Measurements from ENCODE around the gene VPS41.

Gene VPS41

GRCh38 chr7:38694326-38694725 lies 214.7 kb downstream of the VPS41 start:
- DNase-seq (ENCODE audit: extremely low spot score) = peak; percentile 23
- TF ChIP-seq CTCF (IDR thresholded peaks at IDR 0.05; ENCODE audit: control extremely low read depth, extremely low read depth, low read depth, missing control alignments) = no peak
- POLR2A ChIA-PET = no interaction called here
- CTCF ChIA-PET = no interaction called here

- TF ChIP-seq CTCF (IDR thresholded peaks at IDR 0.05; ENCODE audit: control extremely low read depth, extremely low read depth, low read depth, missing control alignments) = no peak
- CTCF ChIA-PET = no interaction called here
Measured at GRCh38 chr7:38686888-38687287, 222.1 kb downstream of the VPS41 start.

GRCh38 chr7:38685851-38686250 lies 223.1 kb downstream of the VPS41 start:
- no peak for DNase-seq (ENCODE audit: extremely low spot score)
- CTCF ChIA-PET = no interaction called here
- TF ChIP-seq CTCF (IDR thresholded peaks at IDR 0.05; ENCODE audit: control extremely low read depth, extremely low read depth, low read depth, missing control alignments) = no peak
- POLR2A ChIA-PET = no interaction called here

More at GRCh38 chr7:38686888-38687287, 222.1 kb downstream of the VPS41 start:
- DNase-seq (ENCODE audit: extremely low spot score) = no peak
- POLR2A ChIA-PET = no interaction called here

GRCh38 chr7:38682606-38683005 lies 226.4 kb downstream of the VPS41 start:
- ChIA-PET POLR2A (no interaction called here), CTCF (interaction anchor here (1.1 to 1.2 kb wide), 2 partner anchors 13 to 23 kb away, joined by 3 to 4 read pairs; no protein-coding TSS in a partner anchor)
- no peak for TF ChIP-seq CTCF (IDR thresholded peaks at IDR 0.05; ENCODE audit: control extremely low read depth, extremely low read depth, low read depth, missing control alignments)
- no peak for DNase-seq (ENCODE audit: extremely low spot score)

- no peak for TF ChIP-seq CTCF (IDR thresholded peaks at IDR 0.05; ENCODE audit: control extremely low read depth, extremely low read depth, low read depth, missing control alignments)
- ChIA-PET POLR2A (no interaction called here), CTCF (interaction anchor here (1.1 kb wide), 1 partner anchor 12 kb away, joined by 3 read pairs; no protein-coding TSS in a partner anchor)
- DNase-seq (ENCODE audit: extremely low spot score) = no peak
Measured at GRCh38 chr7:38681882-38682281, 227.1 kb downstream of the VPS41 start.

GRCh38 chr7:38679419-38679818 lies 229.6 kb downstream of the VPS41 start:
- DNase-seq (ENCODE audit: extremely low spot score) = no peak
- ChIA-PET CTCF (interaction anchor here (1.3 to 2.7 kb wide), 7 partner anchors 10 to 281 kb away, joined by 3 to 9 read pairs (median 4); partner anchors contain the start of gene AMPH), POLR2A (no interaction called here)
- no peak for TF ChIP-seq CTCF (IDR thresholded peaks at IDR 0.05; ENCODE audit: control extremely low read depth, extremely low read depth, low read depth, missing control alignments)

GRCh38 chr7:38678698-38679054 lies 230.3 kb downstream of the VPS41 start:
- ChIA-PET CTCF (interaction anchor here (1.3 to 2.7 kb wide), 5 partner anchors 9 to 47 kb away, joined by 3 to 9 read pairs (median 4); partner anchors contain the start of gene AMPH), POLR2A (no interaction called here)
- no peak for TF ChIP-seq CTCF (IDR thresholded peaks at IDR 0.05; ENCODE audit: control extremely low read depth, extremely low read depth, low read depth, missing control alignments)
- no peak for DNase-seq (ENCODE audit: extremely low spot score)

Measured in GM10248 (cell line).